GM12878 (cell line): ENCODE measurements around the gene SOX10. TPM values are rescaled to one million over a fixed set of nuclear protein-coding genes. Genes with fewer than 3 reads are reported as not detected.

Experiments used
- ATAC-seq: fragments of 200-7000 bp; cut with Tn5 transposase; 3 replicates; pipeline ENCODE4 v1.9.1; 2020; ENCODE audit warnings: mild to moderate bottlenecking, moderate library complexity
- BruUV-seq: library from RNA; stranded (reverse); fragments of 400-500 nt; replicated peaks from 2 replicates; lab custom pipeline; 2021; lab: Mats Ljungman, UMichigan
- CTCF ChIA-PET: fragments of 300-600 bp; sonication (Branson Sonifier 250); formaldehyde crosslinking; extraction: SDS; loops from one replicate; lab custom pipeline; 2021; ENCODE audit warnings: inconsistent platforms; lab: Yijun Ruan, JAX
- POLR2A ChIA-PET: fragments of 350-600 bp; formaldehyde crosslinking; extraction: SDS; loops from one replicate; lab custom pipeline; 2021; ENCODE audit warnings: inconsistent platforms; lab: Charles Lee
- RAD21 ChIA-PET: fragments of 300-600 bp; sonication (Branson Sonifier 250); formaldehyde crosslinking; loops from one replicate; lab custom pipeline; 2023; ENCODE audit warnings: antibody characterized with exemption; ENCODE audit not compliant: unreplicated experiment; lab: Charles Lee
- SMC1A ChIA-PET: fragments of 300-600 bp; sonication (Branson Sonifier 250); formaldehyde crosslinking; loops from one replicate; lab custom pipeline; 2023; ENCODE audit not compliant: unreplicated experiment, uncharacterized antibody; lab: Charles Lee
- DNase-seq: peaks from one replicate; pipeline ENCODE4 v3.0.0-alpha.2; 2011; ENCODE audit warnings: low read depth, low spot score
- FAIRE-seq: peaks from 3 replicates; lab custom pipeline; 2011; peaks lifted over from hg19 to GRCh38; lab: Jason Lieb, UNC
- H2AFZ ChIP-seq: 2 replicates; pipeline ENCODE4 v1.6.0; 2011; ENCODE audit warnings: low read depth, low read length, control low read depth; ENCODE audit not compliant: control insufficient read depth
- H3K27ac ChIP-seq: 2 replicates; pipeline ENCODE4 v1.5.1; 2011; ENCODE audit warnings: control low read depth; ENCODE audit not compliant: control insufficient read depth, insufficient read depth
- H3K27me3 ChIP-seq, 2 experiments: replicated peaks in 1 of 2; 2 replicates each; pipeline versions ENCODE4 v1.6.0 to v1.6.1; 2011; ENCODE audit warnings: low read length in 1 of 2; ENCODE audit not compliant: control insufficient read depth in 2 of 2, insufficient read depth in 2 of 2
- H3K36me3 ChIP-seq, 2 experiments: 2 replicates each; pipeline ENCODE4 v1.5.1; 2011; ENCODE audit warnings: low read length in 1 of 2; ENCODE audit not compliant: control insufficient read depth in 2 of 2, insufficient read depth in 2 of 2
- H3K4me1 ChIP-seq: 2 replicates; pipeline ENCODE4 v1.6.1; 2011; ENCODE audit warnings: mild to moderate bottlenecking, low read length, moderate library complexity, mixed read lengths; ENCODE audit not compliant: control insufficient read depth, insufficient read depth
- H3K4me2 ChIP-seq: 2 replicates; pipeline ENCODE4 v1.6.0; 2011; ENCODE audit warnings: control low read depth; ENCODE audit not compliant: control insufficient read depth, insufficient read depth
- H3K4me3 ChIP-seq: fragments of 200-600 bp; sonication (generic); 2 replicates; pipeline ENCODE4 v1.5.1; 2016
- H3K79me2 ChIP-seq: 2 replicates; pipeline ENCODE4 v1.6.0; 2011; ENCODE audit warnings: low read length; ENCODE audit not compliant: control insufficient read depth, insufficient read depth
- H3K9ac ChIP-seq: 2 replicates; pipeline ENCODE4 v1.8.0; 2011; ENCODE audit warnings: low read length, control low read depth, mixed read lengths; ENCODE audit not compliant: control insufficient read depth, insufficient read depth
- H3K9me3 ChIP-seq: replicated peaks from 3 replicates; pipeline ENCODE4 v1.5.1; 2011; ENCODE audit warnings: mild to moderate bottlenecking, low read length; ENCODE audit not compliant: control insufficient read depth, insufficient read depth
- H4K20me1 ChIP-seq: 2 replicates; pipeline ENCODE4 v1.6.0; 2011; ENCODE audit not compliant: control insufficient read depth, insufficient read depth
- CHD2 ChIP-seq: IDR thresholded peaks from 2 replicates; pipeline ENCODE4 v1.6.1; 2011; ENCODE audit warnings: low read depth, low read length, improper control_type of control experiment, borderline replicate concordance
- E4F1 ChIP-seq: fragments of 450-650 bp; IDR thresholded peaks from 2 replicates; pipeline ENCODE4 v1.6.1; 2018; ENCODE audit warnings: borderline replicate concordance, mild to moderate bottlenecking; ENCODE audit not compliant: partially characterized antibody
- EGR1 ChIP-seq, 2 experiments: IDR thresholded peaks; 1 replicate in 1 of 2; 2 replicates in 1 of 2; pipeline ENCODE4 v1.6.1; 2011 to 2012; ENCODE audit warnings: low read depth in 2 of 2, low read length in 2 of 2, borderline replicate concordance in 1 of 2, mild to moderate bottlenecking in 1 of 2, moderate library complexity in 1 of 2
- GATAD2B ChIP-seq: fragments of 450-650 bp; conservative IDR thresholded peaks from 2 replicates; pipeline ENCODE4 v1.6.1; 2017; ENCODE audit warnings: low read depth, mild to moderate bottlenecking, moderate library complexity
- RFX5 ChIP-seq: IDR thresholded peaks from 2 replicates; pipeline ENCODE4 v1.6.1; 2011; ENCODE audit warnings: low read depth, low read length, improper control_type of control experiment
- SMAD5 ChIP-seq: IDR thresholded peaks from 2 replicates; pipeline ENCODE4 v1.6.1; 2016; ENCODE audit warnings: antibody characterized with exemption, low read depth
- USF1 ChIP-seq: IDR thresholded peaks from 2 replicates; pipeline ENCODE4 v1.6.1; 2011; ENCODE audit warnings: borderline replicate concordance, low read depth, mild to moderate bottlenecking, moderate library complexity, mixed read lengths, low read length; ENCODE audit not compliant: insufficient read depth; ENCODE audit errors: extremely low read length
- YY1 ChIP-seq: IDR thresholded peaks from 2 replicates; pipeline ENCODE4 v1.6.1; 2011; ENCODE audit warnings: low read depth, mild to moderate bottlenecking, low read length
- ZNF207 ChIP-seq: fragments of 450-650 bp; IDR thresholded peaks from 2 replicates; pipeline ENCODE4 v1.6.1; 2014; ENCODE audit warnings: antibody characterized with exemption, mild to moderate bottlenecking, borderline replicate concordance
- WGBS: methylation state at CpG from one replicate; pipeline ENCODE4 v1.1.6; 2016; ENCODE audit warnings: low lambda C conversion rate; ENCODE audit not compliant: insufficient replicate concordance, insufficient coverage; ENCODE audit errors: missing lambda C conversion rate; 5-methylcytosine and 5-hydroxymethylcytosine counted together
- in situ Hi-C: fragments of 300-500 bp; cut with MboI; formaldehyde crosslinking; loops from 9 replicates; pipeline ENCODE4 v1.14.3; 2018; ENCODE audit warnings: mixed read lengths
- intact Hi-C: fragments of 100-400 bp; cut with micrococcal nuclease; formaldehyde crosslinking; loops from one replicate; pipeline ENCODE4 v1.14.2; 2022; ENCODE audit not compliant: unreplicated experiment
- polyA plus RNA-seq, 11 experiments: library from polyadenylated mRNA; depleted of rRNA in 4 of 11; unstranded in 6 of 11; stranded (reverse) in 5 of 11; fragments of >200 nt; fragmentation: Nextera tagmentation in 4 of 11; fragmentation: Illumina TruSeq in 1 of 11; extraction: Ambion mirVana in 4 of 11; extraction: Trizol in 1 of 11; gene quantifications; 1 replicate in 1 of 11; 2 replicates in 10 of 11; pipeline versions ENCODE4 v1.2.1 to v1.2.3, GENCODE V29; 2011 to 2016; ENCODE audit warnings: inconsistent platforms in 2 of 11, missing spikeins in 2 of 11, low read depth in 1 of 11
- total RNA-seq, 4 experiments: library from RNA; depleted of rRNA in 3 of 4; stranded (reverse); fragments of >200 nt in 3 of 4; fragmentation: Illumina TruSeq in 1 of 4; extraction: Trizol in 1 of 4; gene quantifications; 2 replicates each; pipeline versions ENCODE4 v1.2.1 to v1.2.3, GENCODE V29; 2013 to 2021

SOX10 gene
- total and polyA plus RNA-seq, 10 of the 15 experiments (the other 5 are each of a cell fraction or from before 2014, with no cell fraction given), result 0.05 TPM; not detected in 9

- ATAC-seq (no peak), DNase-seq (no peak), FAIRE-seq (no peak)
- 87% methylated on average over 5 of the region's 7 CpGs for WGBS
- RAD21 ChIA-PET, result no interaction called here
- SMC1A ChIA-PET, result interaction anchor here (1.1 kb wide), 1 partner anchor 10 kb away, joined by 3 read pairs; no protein-coding TSS in a partner anchor
- Histone ChIP-seq H2AFZ (no peak overlapping the region), H3K4me3 (no peak overlapping the region), H3K27ac (no peak overlapping the region), H3K9me3 (no peaks in the 10 kb centered on the region), H3K9ac (no peak overlapping the region), H4K20me1 (no peaks in the 10 kb centered on the region), H3K4me2 (no peak overlapping the region), H3K27me3 (no peaks in the 10 kb centered on the region), H3K79me2 (no peaks in the 10 kb centered on the region), H3K4me1 (no peaks in the 10 kb centered on the region), H3K36me3 (no peaks in the 10 kb centered on the region; a peak in 1 of 4 replicates)
- POLR2A ChIA-PET, result interaction anchor here (0.7 kb wide), 1 partner anchor 10 kb away, joined by 6 read pairs; the partner anchor contains the start of genes C22orf23 and POLR2F
- CTCF ChIA-PET, result interaction anchor here (1.1 kb wide), 1 partner anchor 11 kb away, joined by 5 read pairs; no protein-coding TSS in a partner anchor
- BruUV-seq, result no TSS peak
- in situ Hi-C loops (no loop called here), intact Hi-C loops (no loop called here)
- TF ChIP-seq GATAD2B (no peak), RFX5 (no peak), EGR1 (IDR thresholded peaks at IDR 0.05; ENCODE audit: borderline replicate concordance in 1 of 2, low read depth in 2 of 2, low read length in 2 of 2) (no peak), YY1 (no peak), SMAD5 (no peak)
These were observed 40.5 kb downstream of the SOX10 start for GRCh38 chr22:37943825-37944198.

GRCh38 chr22:37943136-37943824, 41.1 kb downstream of the SOX10 start:
- H3K4me3 ChIP-seq, result no peak overlapping the region
- ATAC-seq (no peak), FAIRE-seq (no peak), DNase-seq (no peak)
- POLR2A ChIA-PET, result interaction anchor here (0.7 kb wide), 1 partner anchor 10 kb away, joined by 6 read pairs; the partner anchor contains the start of genes C22orf23 and POLR2F
- no peak overlapping the region for H3K4me2 ChIP-seq
- no peak overlapping the region for H3K9ac ChIP-seq
- in situ Hi-C loops (no loop called here), intact Hi-C loops (no loop called here)
- no peaks in the 10 kb centered on the region for H4K20me1 ChIP-seq
- RAD21 ChIA-PET, result no interaction called here
- 78% methylated on average over 12 of the region's 12 CpGs for WGBS
- H3K36me3 ChIP-seq, result no peaks in the 10 kb centered on the region; a peak in 1 of 4 replicates
- H3K4me1 ChIP-seq, result no peaks in the 10 kb centered on the region
- H3K27me3 ChIP-seq, result no peaks in the 10 kb centered on the region
- no peak overlapping the region for H3K27ac ChIP-seq
- H3K9me3 ChIP-seq, result no peaks in the 10 kb centered on the region
- CTCF ChIA-PET, result interaction anchor here (1.1 kb wide), 1 partner anchor 11 kb away, joined by 5 read pairs; no protein-coding TSS in a partner anchor
- TSS peak; percentile 56 for BruUV-seq
- TF ChIP-seq YY1 (no peak), E4F1 (no peak), ZNF207 (no peak), CHD2 (no peak), USF1 (no peak)
- SMC1A ChIA-PET, result interaction anchor here (1.1 kb wide), 1 partner anchor 9 kb away, joined by 3 read pairs; no protein-coding TSS in a partner anchor
- H3K79me2 ChIP-seq, result no peaks in the 10 kb centered on the region
- H2AFZ ChIP-seq, result no peak overlapping the region
